Mesothelial cell of epicardium (in vitro differentiated cells): ENCODE data around the gene APLP2. TPM values are rescaled to one million over a fixed set of nuclear protein-coding genes. Genes with fewer than 3 reads are reported as not detected.

Experiments
- DNase-seq, 2 experiments: peaks; one replicate each; pipeline ENCODE4 v3.0.0; 2021; ENCODE audit warnings: low spot score in 2 of 2; ENCODE audit not compliant: unreplicated experiment in 2 of 2
- H3K27ac Mint-ChIP-seq: 2 replicates; pipeline ENCODE4 v1.8.0; 2021; ENCODE audit warnings: mixed read lengths
- H3K27me3 Mint-ChIP-seq: 2 replicates; pipeline ENCODE4 v1.8.0; 2021; ENCODE audit warnings: low read depth, mixed read lengths
- H3K36me3 Mint-ChIP-seq: 2 replicates; pipeline ENCODE4 v1.8.0; 2021; ENCODE audit warnings: mixed read lengths
- H3K4me1 Mint-ChIP-seq: 2 replicates; pipeline ENCODE4 v1.8.0; 2021; ENCODE audit warnings: mixed read lengths
- H3K4me3 Mint-ChIP-seq: 2 replicates; pipeline ENCODE4 v1.8.0; 2021; ENCODE audit warnings: mild to moderate bottlenecking, moderate library complexity, mixed read lengths
- H3K9me3 Mint-ChIP-seq: 2 replicates; pipeline ENCODE4 v1.8.0; 2021; ENCODE audit warnings: mixed read lengths
- total RNA-seq: library from RNA; stranded (reverse); gene quantifications from 3 replicates; pipeline ENCODE4 v1.2.1, GENCODE V29; 2021
- TF ChIP-seq, protein P1 (sequence below): fragments of 200-600 bp; sonication (generic); IDR thresholded peaks from one replicate; pipeline ENCODE4 v1.5.0; 2021; ENCODE audit warnings: antibody characterized with exemption; ENCODE audit not compliant: unreplicated experiment

APLP2 gene
- total RNA-seq, 1 donor from 2014 or later, result 240 TPM

DNA sequence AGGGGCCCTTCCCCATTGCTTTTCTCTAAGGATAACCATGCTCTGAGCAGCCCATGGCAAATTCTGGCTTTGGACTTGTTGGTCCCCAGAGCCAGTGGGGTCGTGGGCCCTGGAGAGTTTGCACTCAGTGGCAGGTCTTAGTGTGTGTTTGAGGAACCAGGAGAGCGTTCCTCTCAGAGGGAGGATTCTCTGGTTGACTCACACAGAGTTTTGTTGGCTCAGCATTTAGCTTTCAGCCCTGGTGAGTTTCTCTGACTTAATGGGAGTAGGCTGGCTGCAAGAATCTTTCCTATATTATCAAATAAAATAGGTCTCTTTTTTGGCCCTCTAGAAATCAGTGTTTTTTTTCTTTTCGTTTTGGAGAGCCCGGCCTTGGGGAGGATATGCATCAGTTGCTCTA lies 110.8 kb downstream of the APLP2 start:
- H3K27me3 Mint-ChIP-seq, result no peaks in the 10 kb centered on the region
- H3K27ac Mint-ChIP-seq, result no peak overlapping the region
- peaks cover 13% of the 10 kb centered on the region for H3K4me1 Mint-ChIP-seq
- peaks cover 2% of the 10 kb centered on the region for H3K36me3 Mint-ChIP-seq
- no peak for DNase-seq
- H3K9me3 Mint-ChIP-seq, result peaks cover 4% of the 10 kb centered on the region
- H3K4me3 Mint-ChIP-seq, result no peak overlapping the region
- TF ChIP-seq, protein P1, sequence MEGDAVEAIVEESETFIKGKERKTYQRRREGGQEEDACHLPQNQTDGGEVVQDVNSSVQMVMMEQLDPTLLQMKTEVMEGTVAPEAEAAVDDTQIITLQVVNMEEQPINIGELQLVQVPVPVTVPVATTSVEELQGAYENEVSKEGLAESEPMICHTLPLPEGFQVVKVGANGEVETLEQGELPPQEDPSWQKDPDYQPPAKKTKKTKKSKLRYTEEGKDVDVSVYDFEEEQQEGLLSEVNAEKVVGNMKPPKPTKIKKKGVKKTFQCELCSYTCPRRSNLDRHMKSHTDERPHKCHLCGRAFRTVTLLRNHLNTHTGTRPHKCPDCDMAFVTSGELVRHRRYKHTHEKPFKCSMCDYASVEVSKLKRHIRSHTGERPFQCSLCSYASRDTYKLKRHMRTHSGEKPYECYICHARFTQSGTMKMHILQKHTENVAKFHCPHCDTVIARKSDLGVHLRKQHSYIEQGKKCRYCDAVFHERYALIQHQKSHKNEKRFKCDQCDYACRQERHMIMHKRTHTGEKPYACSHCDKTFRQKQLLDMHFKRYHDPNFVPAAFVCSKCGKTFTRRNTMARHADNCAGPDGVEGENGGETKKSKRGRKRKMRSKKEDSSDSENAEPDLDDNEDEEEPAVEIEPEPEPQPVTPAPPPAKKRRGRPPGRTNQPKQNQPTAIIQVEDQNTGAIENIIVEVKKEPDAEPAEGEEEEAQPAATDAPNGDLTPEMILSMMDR, result no peak

DNA sequence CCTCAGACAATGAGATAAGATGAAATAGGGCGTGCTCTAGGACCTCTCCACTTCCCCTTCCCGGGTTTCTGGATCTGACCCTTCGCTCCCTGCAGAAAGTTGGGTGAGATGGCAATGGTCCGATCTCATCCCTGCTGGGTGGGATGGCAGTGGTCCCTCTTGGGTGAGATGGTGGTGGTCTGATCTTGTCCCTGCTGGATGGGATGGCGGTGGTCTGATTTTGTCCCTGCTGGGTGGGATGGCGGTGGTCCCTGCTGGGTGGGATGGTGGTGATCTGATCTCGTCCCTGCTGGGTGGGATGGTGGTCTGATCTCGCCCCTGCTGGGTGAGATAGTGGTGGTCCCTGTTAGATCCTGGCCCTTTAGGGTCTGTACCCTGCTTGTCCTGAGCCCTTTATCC lies 111.2 kb downstream of the APLP2 start:
- no peaks in the 10 kb centered on the region for H3K27me3 Mint-ChIP-seq
- TF ChIP-seq, protein P1, result no peak
- peaks cover 4% of the 10 kb centered on the region for H3K9me3 Mint-ChIP-seq
- H3K4me1 Mint-ChIP-seq, result peaks cover 13% of the 10 kb centered on the region
- H3K4me3 Mint-ChIP-seq, result no peak overlapping the region
- no peak for DNase-seq
- H3K27ac Mint-ChIP-seq, result no peak overlapping the region
- H3K36me3 Mint-ChIP-seq, result peaks cover 2% of the 10 kb centered on the region

DNA sequence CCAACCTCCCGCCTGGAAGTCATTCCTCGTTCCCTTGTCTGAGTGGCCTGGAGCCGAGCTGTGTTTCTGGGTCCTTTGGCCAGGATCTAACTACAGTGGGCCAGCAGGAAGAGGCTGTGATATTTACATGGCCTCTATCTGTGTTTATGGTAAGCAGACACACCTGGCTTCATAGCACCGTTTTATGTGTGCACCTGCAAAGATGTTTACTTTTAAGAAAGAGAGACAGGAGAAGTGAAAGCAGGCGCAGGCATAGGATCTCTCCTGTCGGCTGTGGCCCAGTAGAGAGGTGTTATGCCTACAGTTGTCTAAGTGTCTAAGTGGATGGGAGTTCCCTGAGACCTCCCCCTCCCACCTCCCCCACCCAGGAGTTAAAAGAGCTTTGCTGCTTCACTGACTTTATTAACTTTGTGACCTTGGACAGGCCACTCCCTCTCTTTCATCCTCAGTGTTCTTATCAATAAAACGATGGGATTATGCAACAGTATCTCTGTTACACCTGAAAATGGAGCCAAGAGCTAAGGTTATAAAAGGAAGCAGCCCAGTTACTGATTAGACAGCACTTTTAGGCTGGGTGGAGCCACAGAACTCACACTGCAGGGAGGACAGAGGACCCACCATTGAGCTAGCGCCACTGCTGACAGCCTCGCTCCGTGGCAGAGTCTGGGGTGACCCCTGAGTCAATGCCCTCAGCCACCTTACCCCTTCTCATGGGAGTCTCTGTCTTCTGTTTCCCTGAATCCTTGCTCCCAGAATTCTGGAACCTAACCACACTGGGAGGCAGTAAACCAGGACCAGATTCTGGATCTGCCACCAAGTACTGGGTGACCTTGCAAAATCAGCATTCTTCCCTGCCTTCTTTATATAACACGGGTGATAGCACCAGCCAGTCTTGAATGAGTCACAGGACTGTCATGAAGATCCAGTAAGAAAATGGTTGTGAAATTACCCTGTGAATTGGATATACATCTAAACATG lies 111.9 kb downstream of the APLP2 start:
- no peak for DNase-seq
- Mint-ChIP-seq H3K4me3 (no peak overlapping the region), H3K27me3 (no peaks in the 10 kb centered on the region), H3K36me3 (no peaks in the 10 kb centered on the region), H3K9me3 (peaks cover 4% of the 10 kb centered on the region), H3K27ac (no peak overlapping the region), H3K4me1 (peaks cover 13% of the 10 kb centered on the region)
- TF ChIP-seq, protein P1, result no peak

DNA sequence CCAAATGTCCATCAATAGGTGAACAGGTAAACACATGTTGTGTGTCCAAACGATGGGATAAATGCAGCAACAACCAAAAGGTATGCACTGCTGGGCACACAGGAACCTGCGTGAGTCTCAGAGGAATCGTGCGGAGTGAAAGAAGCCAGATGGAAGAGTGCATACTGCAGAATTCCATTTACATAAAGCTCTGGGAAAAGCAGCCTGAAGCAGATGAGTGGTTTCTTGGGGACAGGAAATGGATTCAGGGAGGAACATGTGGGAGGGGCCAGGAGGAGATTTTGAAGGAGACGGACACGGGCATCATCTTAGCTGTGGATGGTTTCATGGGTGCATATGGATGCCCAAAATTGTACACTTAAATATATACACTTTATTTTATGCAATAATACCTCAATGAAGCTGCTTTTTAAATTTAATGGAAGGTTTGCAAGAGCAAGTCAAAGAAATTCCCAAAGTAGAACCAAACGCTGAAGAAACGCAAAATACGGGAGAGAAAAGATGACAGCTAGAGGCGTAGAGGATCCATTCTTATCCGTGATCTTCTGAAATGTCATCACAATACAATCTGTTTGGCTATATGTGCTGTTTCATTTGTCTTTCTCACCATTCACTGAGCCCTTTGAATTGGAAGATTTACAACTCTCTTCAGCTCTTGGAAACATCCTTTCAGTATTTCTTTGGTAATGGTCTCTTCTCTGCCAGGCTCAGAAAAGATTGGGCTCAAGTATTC lies 114.3 kb downstream of the APLP2 start:
- TF ChIP-seq, protein P1, result no peak
- no peak overlapping the region for H3K4me3 Mint-ChIP-seq
- no peaks in the 10 kb centered on the region for H3K36me3 Mint-ChIP-seq
- DNase-seq, result no peak
- H3K9me3 Mint-ChIP-seq, result peaks cover 4% of the 10 kb centered on the region
- H3K27me3 Mint-ChIP-seq, result no peaks in the 10 kb centered on the region
- peaks cover 13% of the 10 kb centered on the region for H3K4me1 Mint-ChIP-seq
- H3K27ac Mint-ChIP-seq, result no peak overlapping the region

DNA sequence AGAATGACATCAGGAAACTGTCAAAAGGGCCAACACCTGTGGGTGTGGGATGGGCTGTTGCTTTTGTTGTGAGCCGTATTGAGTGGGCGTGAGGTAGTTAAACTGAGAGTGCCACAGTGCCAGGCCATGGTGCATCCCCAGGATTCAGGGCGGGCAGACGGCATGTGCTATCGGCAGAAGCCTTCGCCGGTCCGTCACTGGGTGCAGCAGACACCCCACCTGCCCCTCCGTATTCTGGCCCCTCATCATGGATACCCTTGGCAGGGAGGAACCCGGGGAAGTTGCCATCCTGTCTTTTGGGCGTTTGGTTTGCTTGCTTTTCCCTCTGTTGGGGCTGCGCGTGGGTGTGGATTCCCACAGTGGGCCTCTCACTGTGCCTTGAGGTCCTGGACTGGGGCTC lies 117.4 kb downstream of the APLP2 start:
- Mint-ChIP-seq H3K36me3 (peaks cover 7% of the 10 kb centered on the region), H3K4me3 (no peak overlapping the region), H3K4me1 (no peaks in the 10 kb centered on the region), H3K27me3 (no peaks in the 10 kb centered on the region), H3K27ac (no peak overlapping the region), H3K9me3 (peaks cover 4% of the 10 kb centered on the region)
- DNase-seq, result no peak
- TF ChIP-seq, protein P1, result no peak
